Measurements from ENCODE around the gene ADAMTS8.

GRCh38 chr11:130396965-130397364 is 31.4 kb downstream of the ADAMTS8 start:
- no peak for TF ChIP-seq POLR2A (IDR thresholded peaks at IDR 0.05)
- TF ChIP-seq, protein P1, sequence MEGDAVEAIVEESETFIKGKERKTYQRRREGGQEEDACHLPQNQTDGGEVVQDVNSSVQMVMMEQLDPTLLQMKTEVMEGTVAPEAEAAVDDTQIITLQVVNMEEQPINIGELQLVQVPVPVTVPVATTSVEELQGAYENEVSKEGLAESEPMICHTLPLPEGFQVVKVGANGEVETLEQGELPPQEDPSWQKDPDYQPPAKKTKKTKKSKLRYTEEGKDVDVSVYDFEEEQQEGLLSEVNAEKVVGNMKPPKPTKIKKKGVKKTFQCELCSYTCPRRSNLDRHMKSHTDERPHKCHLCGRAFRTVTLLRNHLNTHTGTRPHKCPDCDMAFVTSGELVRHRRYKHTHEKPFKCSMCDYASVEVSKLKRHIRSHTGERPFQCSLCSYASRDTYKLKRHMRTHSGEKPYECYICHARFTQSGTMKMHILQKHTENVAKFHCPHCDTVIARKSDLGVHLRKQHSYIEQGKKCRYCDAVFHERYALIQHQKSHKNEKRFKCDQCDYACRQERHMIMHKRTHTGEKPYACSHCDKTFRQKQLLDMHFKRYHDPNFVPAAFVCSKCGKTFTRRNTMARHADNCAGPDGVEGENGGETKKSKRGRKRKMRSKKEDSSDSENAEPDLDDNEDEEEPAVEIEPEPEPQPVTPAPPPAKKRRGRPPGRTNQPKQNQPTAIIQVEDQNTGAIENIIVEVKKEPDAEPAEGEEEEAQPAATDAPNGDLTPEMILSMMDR (IDR thresholded peaks at IDR 0.05) = no peak

All from thyroid gland (tissue), 4 donors.